Vagina (tissue), 2 donors: ENCODE measurements around the gene MED15. TPM values are rescaled to one million over a fixed set of nuclear protein-coding genes. Genes with fewer than 3 reads are reported as not detected.
A peak's percentile ranks its signal among the peaks of the same experiment; 100 is the strongest.

ENCODE experiments used
- DNase-seq, 2 donors: peaks; one replicate each; pipeline ENCODE4 v3.0.0-alpha.2; 2017; ENCODE audit errors: extremely low spot score in 2 of 2
- H3K27ac ChIP-seq: fragments of 200-600 bp; sonication (generic); one replicate; pipeline ENCODE4 v1.5.1; 2019
- H3K27me3 ChIP-seq: fragments of 200-600 bp; sonication (generic); one replicate; pipeline ENCODE4 v1.5.1; 2019
- H3K36me3 ChIP-seq, 2 donors: fragments of 200-600 bp; sonication (generic); one replicate each; pipeline ENCODE4 v1.5.1; 2017 to 2019
- H3K4me1 ChIP-seq: fragments of 200-600 bp; sonication (generic); one replicate; pipeline ENCODE4 v1.5.1; 2019
- H3K4me3 ChIP-seq, 2 donors: fragments of 200-600 bp; sonication (generic); 1 replicate in 1 of 2; 2 replicates in 1 of 2; pipeline ENCODE4 v1.5.1; 2016 to 2019
- H3K9me3 ChIP-seq: fragments of 200-600 bp; sonication (generic); one replicate; pipeline ENCODE4 v1.5.1; 2019
- POLR2A ChIP-seq, 2 donors: fragments of 450-650 bp; IDR thresholded peaks; one replicate each; pipeline ENCODE4 v1.6.1; 2017; ENCODE audit warnings: antibody characterized with exemption in 2 of 2, mild to moderate bottlenecking in 2 of 2, moderate library complexity in 2 of 2
- POLR2AphosphoS5 ChIP-seq, 2 donors: sonication (generic); formaldehyde crosslinking; IDR thresholded peaks; one replicate each; pipeline ENCODE4 v1.9.0; 2017; ENCODE audit warnings: antibody characterized with exemption in 2 of 2, mild to moderate bottlenecking in 2 of 2, low read depth in 1 of 2; ENCODE audit not compliant: insufficient read depth in 1 of 2
- intact Hi-C: fragments of 100-400 bp; cut with DNase I; formaldehyde crosslinking; loops from one replicate; pipeline ENCODE4 v1.15.1; 2023
- total RNA-seq: library from RNA; depleted of rRNA; stranded (reverse); fragments of >200 nt; gene quantifications from one replicate; pipeline ENCODE4 v1.2.3, GENCODE V29; 2016
- TF ChIP-seq, protein P1 (sequence below), 3 experiments: fragments of 450-650 bp in 2 of 3; fragments of 200-600 bp in 1 of 3; sonication (generic) in 1 of 3; IDR thresholded peaks; one replicate each; pipeline ENCODE4 v1.5.1; 2017 to 2019; ENCODE audit warnings: antibody characterized with exemption in 3 of 3, mild to moderate bottlenecking in 2 of 3, moderate library complexity in 2 of 3

The MED15 gene
- total RNA-seq, 1 donor from 2014 or later, result 72.2 TPM

DNA sequence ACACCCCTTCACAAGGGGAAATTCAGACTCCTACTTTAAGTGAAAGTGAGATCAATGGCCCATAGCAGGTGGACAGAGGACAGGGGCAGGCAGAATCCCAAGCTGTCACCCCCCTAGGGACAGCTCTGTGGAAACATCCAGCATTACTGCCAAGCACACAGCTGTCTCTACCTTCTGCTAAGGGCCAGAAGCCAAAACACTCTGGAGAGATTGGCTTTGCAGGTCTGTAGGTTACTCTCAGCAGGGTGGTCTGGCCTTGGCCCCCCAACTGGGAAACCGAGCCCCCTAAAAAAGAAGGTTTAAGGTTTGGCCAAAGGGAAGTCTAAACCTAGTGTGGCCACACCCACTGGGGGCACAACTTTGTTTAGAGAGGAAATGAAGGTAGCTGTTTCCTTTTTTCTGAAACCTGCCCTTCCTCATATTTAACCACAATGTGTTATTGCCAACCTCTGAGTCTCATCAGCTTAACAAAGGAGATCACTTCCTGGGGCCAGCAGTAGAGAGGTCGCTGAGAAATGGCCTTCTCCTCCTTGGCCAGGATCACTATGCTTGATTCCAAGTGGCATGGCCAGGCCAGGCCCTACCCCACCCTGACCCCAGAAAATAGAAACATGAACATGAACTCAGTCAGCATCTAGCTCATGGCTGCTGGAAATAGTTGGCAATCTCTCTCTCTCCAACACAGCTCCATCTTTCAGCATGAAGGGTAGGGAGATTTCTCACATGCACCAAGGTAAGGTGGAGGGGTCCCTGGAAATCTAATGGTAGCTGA, 43.9 kb upstream of the MED15 start:
- H3K4me3 ChIP-seq, result no peak overlapping the region
- no peaks in the 10 kb centered on the region for H3K27me3 ChIP-seq
- H3K9me3 ChIP-seq, result no peaks in the 10 kb centered on the region
- no peak for DNase-seq
- intact Hi-C loops, result loop anchor here (10.0 kb wide), 1 partner anchor 59 kb away; no protein-coding TSS in a partner anchor
- H3K27ac ChIP-seq, result peak overlapping the region; percentile 33
- H3K36me3 ChIP-seq, result no peaks in the 10 kb centered on the region
- peaks cover 9% of the 10 kb centered on the region for H3K4me1 ChIP-seq
- TF ChIP-seq, protein P1, sequence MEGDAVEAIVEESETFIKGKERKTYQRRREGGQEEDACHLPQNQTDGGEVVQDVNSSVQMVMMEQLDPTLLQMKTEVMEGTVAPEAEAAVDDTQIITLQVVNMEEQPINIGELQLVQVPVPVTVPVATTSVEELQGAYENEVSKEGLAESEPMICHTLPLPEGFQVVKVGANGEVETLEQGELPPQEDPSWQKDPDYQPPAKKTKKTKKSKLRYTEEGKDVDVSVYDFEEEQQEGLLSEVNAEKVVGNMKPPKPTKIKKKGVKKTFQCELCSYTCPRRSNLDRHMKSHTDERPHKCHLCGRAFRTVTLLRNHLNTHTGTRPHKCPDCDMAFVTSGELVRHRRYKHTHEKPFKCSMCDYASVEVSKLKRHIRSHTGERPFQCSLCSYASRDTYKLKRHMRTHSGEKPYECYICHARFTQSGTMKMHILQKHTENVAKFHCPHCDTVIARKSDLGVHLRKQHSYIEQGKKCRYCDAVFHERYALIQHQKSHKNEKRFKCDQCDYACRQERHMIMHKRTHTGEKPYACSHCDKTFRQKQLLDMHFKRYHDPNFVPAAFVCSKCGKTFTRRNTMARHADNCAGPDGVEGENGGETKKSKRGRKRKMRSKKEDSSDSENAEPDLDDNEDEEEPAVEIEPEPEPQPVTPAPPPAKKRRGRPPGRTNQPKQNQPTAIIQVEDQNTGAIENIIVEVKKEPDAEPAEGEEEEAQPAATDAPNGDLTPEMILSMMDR (IDR thresholded peaks at IDR 0.05), result no peak
- TF ChIP-seq POLR2AphosphoS5 (IDR thresholded peaks at IDR 0.05; ENCODE audit: insufficient read depth in 1 of 2, low read depth in 1 of 2), result no peak
- TF ChIP-seq POLR2A (IDR thresholded peaks at IDR 0.05), result no peak

DNA sequence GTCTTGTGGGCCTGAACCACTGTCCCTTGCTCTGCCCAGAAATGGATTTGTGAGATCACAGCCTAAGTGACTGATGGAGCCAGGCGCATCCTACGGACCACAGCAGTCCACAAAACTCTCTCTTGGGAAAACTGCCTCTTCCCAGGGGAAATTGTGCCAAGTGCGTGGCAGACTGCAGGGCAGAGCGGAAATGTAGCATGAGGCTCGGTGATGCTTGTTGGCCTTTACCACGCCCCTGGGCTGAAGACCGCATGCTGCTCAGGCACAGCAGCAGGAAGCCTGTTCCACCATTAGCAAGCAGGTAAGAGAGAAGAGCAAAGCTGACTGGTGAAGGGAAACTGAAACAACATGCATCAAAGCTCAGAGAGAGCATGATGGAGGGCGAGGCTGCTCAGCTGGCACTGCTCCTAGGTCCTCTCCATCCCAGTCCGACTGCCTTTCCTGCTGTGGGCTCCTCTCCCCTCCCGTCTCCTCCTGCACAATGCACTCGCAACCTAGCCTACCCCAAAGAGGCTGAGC, 43.3 kb upstream of the MED15 start:
- H3K4me1 ChIP-seq, result peaks cover 9% of the 10 kb centered on the region
- no peaks in the 10 kb centered on the region for H3K27me3 ChIP-seq
- H3K36me3 ChIP-seq, result no peaks in the 10 kb centered on the region
- TF ChIP-seq POLR2A (IDR thresholded peaks at IDR 0.05) (no peak), POLR2AphosphoS5 (IDR thresholded peaks at IDR 0.05; ENCODE audit: insufficient read depth in 1 of 2, low read depth in 1 of 2) (no peak)
- TF ChIP-seq, protein P1 (IDR thresholded peaks at IDR 0.05), result no peak
- peak overlapping the region; percentile 23 for H3K27ac ChIP-seq
- DNase-seq, result no peak
- intact Hi-C loops, result loop anchor here (10.0 kb wide), 1 partner anchor 59 kb away; no protein-coding TSS in a partner anchor
- H3K9me3 ChIP-seq, result no peaks in the 10 kb centered on the region
- H3K4me3 ChIP-seq, result no peak overlapping the region

DNA sequence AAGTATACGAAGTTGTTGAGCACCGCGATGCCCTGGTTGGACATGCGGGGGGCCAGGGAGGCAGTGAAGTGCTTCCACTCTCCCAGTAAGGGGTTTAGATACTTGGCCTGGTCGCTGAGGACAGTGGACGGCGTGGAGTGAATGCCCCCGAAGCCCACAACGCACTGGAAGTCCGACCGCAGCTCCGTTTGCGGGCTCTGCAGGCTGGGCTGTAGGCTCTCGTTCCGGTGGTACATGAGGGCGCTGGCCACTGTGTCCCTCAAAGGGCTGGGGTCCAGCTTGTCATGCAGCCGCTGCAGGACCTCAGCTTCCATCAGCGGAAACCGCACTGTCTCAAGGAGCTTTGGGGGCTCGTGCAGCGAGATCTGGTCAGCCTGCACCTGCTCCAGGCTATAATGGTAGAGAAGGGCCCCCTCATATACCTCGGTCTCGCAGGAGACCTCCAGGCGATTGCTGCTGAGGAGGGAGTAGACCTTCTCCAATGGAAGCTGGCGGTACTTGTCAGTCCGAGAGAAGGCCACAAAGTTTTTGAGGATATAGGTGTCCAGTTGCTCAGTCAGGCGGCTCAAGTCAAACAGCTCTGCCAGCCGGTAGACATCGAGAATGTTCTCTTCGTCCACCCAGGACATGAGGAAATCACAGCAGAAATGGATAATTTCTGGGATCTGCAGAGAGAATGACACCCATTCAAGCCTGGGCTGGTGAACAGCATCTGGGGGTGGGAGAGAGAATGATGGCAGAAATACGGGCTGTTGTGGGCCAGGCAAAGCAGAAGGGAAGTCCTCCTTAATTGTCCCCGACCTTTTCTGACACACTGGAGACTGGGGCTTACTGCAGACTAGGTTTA, 42.3 kb upstream of the MED15 start:
- Histone ChIP-seq H3K4me3 (no peak overlapping the region), H3K27me3 (no peaks in the 10 kb centered on the region), H3K4me1 (peaks cover 9% of the 10 kb centered on the region), H3K36me3 (no peaks in the 10 kb centered on the region), H3K27ac (no peak overlapping the region), H3K9me3 (no peaks in the 10 kb centered on the region)
- intact Hi-C loops, result loop anchor here (10.0 kb wide), 1 partner anchor 60 kb away; no protein-coding TSS in a partner anchor
- TF ChIP-seq POLR2A (IDR thresholded peaks at IDR 0.05) (no peak), POLR2AphosphoS5 (IDR thresholded peaks at IDR 0.05; ENCODE audit: insufficient read depth in 1 of 2, low read depth in 1 of 2) (no peak)
- TF ChIP-seq, protein P1 (IDR thresholded peaks at IDR 0.05), result no peak
- no peak for DNase-seq

DNA sequence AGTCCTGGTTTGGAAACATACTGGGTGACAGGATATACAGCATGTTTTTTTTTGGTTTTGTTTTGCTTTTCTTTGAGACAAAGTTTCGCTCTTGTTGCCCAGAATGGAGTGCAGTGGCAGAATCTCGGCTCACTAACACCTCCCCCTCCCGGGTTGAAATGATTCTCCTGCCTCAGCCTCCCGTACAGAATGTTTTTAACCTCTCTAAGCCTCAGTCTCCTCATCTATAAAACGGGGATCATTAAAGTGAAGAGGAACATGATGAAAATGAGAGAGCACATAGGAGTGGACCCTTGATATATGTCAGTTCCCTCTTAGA, 41.7 kb upstream of the MED15 start:
- no peak overlapping the region for H3K4me3 ChIP-seq
- no peaks in the 10 kb centered on the region for H3K27me3 ChIP-seq
- H3K36me3 ChIP-seq, result no peaks in the 10 kb centered on the region
- no peaks in the 10 kb centered on the region for H3K9me3 ChIP-seq
- intact Hi-C loops, result loop anchor here (10.0 kb wide), 1 partner anchor 61 kb away; no protein-coding TSS in a partner anchor
- peaks cover 9% of the 10 kb centered on the region for H3K4me1 ChIP-seq
- no peak overlapping the region for H3K27ac ChIP-seq
- TF ChIP-seq POLR2AphosphoS5 (IDR thresholded peaks at IDR 0.05; ENCODE audit: insufficient read depth in 1 of 2, low read depth in 1 of 2) (no peak), POLR2A (IDR thresholded peaks at IDR 0.05) (no peak)
- TF ChIP-seq, protein P1 (IDR thresholded peaks at IDR 0.05), result no peak
- DNase-seq, result no peak
